Measurements from ENCODE around the gene TSC22D1.

The TSC22D1 gene

GRCh38 chr13:44382635-44383145, 193.4 kb downstream of the TSC22D1 start:
- DNase-seq (ENCODE audit: low read depth), result no peak
